Activated T-cell treated with anti-CD3 and anti-CD28 coated beads, Interleukin-2, amount 50 U/mL, for 1 hour (primary cell): ENCODE results near the gene U2AF1L4.

Experiments used
- DNase-seq: peaks from one replicate; pipeline ENCODE4 v3.0.0-alpha.2; 2020

The U2AF1L4 gene

GRCh38 chr19:35703343-35703742, 41.9 kb downstream of the U2AF1L4 start:
- no peak for DNase-seq

- DNase-seq, result peak; percentile 88
These were observed 42.8 kb downstream of the U2AF1L4 start for GRCh38 chr19:35702223-35703012.

GRCh38 chr19:35696835-35697234, 48.4 kb downstream of the U2AF1L4 start:
- no peak for DNase-seq

GRCh38 chr19:35695895-35696422, 49.3 kb downstream of the U2AF1L4 start:
- no peak for DNase-seq

- DNase-seq, result peak; percentile 88
These were observed 51.2 kb downstream of the U2AF1L4 start for GRCh38 chr19:35693835-35694599.

- DNase-seq, result no peak
These were observed 51.8 kb downstream of the U2AF1L4 start for GRCh38 chr19:35693422-35693821.
